ENCODE measurements around the gene HSPB2. TPM values are rescaled to one million over a fixed set of nuclear protein-coding genes. Genes with fewer than 3 reads are reported as not detected.

The HSPB2 gene, protein sequence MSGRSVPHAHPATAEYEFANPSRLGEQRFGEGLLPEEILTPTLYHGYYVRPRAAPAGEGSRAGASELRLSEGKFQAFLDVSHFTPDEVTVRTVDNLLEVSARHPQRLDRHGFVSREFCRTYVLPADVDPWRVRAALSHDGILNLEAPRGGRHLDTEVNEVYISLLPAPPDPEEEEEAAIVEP
- total RNA-seq (2021; ENCODE audit: unreplicated experiment): not detected
- polyA plus RNA-seq (2012): 0.09 and 0.11 TPM in 2 replicates
- Bru-seq, nascent RNA: percentile 22 among the genes with signal in this experiment
- BruChase-seq, experiment 1, labeled RNA remaining after a 6-hour chase: percentile 42 among the genes with signal in this experiment
- BruChase-seq, experiment 2, labeled RNA remaining after a 2-hour chase: percentile 44 among the genes with signal in this experiment
- long read RNA-seq: 0 reads

DNA sequence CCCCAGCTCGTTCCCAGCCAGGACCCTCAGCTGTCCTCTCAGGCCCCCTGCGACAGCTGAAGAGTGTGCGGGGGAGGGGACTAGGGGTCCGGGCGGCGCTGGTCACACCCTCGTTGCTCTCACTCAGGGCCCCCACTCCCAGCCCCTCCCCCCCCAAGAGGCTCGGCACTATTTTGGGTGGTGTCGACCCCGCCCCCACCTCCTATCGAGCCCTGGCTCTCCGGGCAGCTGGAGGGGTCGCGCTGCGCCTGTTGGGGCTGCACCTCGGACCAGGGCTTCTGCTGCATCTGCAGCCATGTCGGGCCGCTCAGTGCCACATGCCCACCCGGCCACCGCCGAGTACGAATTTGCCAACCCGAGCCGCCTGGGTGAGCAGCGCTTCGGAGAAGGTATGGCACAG is at the start of gene HSPB2:
HSPB2 (plus strand) TSS at position 200 of the 400 bp plus-strand sequence; CDS start at position 296, 96 bp downstream.
- H3K9me2 ChIP-seq (ENCODE audit: insufficient read depth): no peaks in the 10 kb centered on the region
- BruUV-seq (replicated peaks): no TSS peak
- H2AFZ ChIP-seq (ENCODE audit: low read depth, low read length, poor library complexity, severe bottlenecking): no peak within 1 kb of the TSS
- no peaks in the 10 kb centered on the region for H3K9me3 ChIP-seq (ENCODE audit: control insufficient read depth in 1 of 2, insufficient read depth in 1 of 2, low read depth in 1 of 2, low read length in 2 of 2)
- H3K4me2 ChIP-seq (ENCODE audit: low read length): no peak within 1 kb of the TSS
- no peaks in the 10 kb centered on the region for H3K36me3 ChIP-seq (ENCODE audit: control insufficient read depth in 1 of 2, insufficient read depth in 2 of 2, low read length in 2 of 2)
- TF ChIP-seq EZH2 (IDR thresholded peaks at IDR 0.05): no peak
- TF ChIP-seq, protein P1, sequence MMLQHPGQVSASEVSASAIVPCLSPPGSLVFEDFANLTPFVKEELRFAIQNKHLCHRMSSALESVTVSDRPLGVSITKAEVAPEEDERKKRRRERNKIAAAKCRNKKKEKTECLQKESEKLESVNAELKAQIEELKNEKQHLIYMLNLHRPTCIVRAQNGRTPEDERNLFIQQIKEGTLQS (IDR thresholded peaks at IDR 0.05): no peak
- TF ChIP-seq SRF (IDR thresholded peaks at IDR 0.05; ENCODE audit: low read depth): no peak
- TF ChIP-seq EGR1 (IDR thresholded peaks at IDR 0.05; ENCODE audit: low read depth): no peak
- no peak for TF ChIP-seq RAD21 (IDR thresholded peaks at IDR 0.05; ENCODE audit: low read depth)
- no peak for TF ChIP-seq POLR2AphosphoS5 (IDR thresholded peaks at IDR 0.05; ENCODE audit: low read depth, low read length)
- TF ChIP-seq YY1 (IDR thresholded peaks at IDR 0.05; ENCODE audit: extremely low read depth, insufficient replicate concordance, low read depth, low read length): no peak
- no peak for TF ChIP-seq TCF7L2 (IDR thresholded peaks at IDR 0.05; ENCODE audit: borderline replicate concordance, extremely low read depth, insufficient read depth, insufficient read length)
- TF ChIP-seq, protein P2, sequence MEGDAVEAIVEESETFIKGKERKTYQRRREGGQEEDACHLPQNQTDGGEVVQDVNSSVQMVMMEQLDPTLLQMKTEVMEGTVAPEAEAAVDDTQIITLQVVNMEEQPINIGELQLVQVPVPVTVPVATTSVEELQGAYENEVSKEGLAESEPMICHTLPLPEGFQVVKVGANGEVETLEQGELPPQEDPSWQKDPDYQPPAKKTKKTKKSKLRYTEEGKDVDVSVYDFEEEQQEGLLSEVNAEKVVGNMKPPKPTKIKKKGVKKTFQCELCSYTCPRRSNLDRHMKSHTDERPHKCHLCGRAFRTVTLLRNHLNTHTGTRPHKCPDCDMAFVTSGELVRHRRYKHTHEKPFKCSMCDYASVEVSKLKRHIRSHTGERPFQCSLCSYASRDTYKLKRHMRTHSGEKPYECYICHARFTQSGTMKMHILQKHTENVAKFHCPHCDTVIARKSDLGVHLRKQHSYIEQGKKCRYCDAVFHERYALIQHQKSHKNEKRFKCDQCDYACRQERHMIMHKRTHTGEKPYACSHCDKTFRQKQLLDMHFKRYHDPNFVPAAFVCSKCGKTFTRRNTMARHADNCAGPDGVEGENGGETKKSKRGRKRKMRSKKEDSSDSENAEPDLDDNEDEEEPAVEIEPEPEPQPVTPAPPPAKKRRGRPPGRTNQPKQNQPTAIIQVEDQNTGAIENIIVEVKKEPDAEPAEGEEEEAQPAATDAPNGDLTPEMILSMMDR (IDR thresholded peaks at IDR 0.05 in 2 of 3, conservative IDR thresholded peaks at IDR 0.05 in 1 of 3; ENCODE audit: borderline replicate concordance in 1 of 3, insufficient read depth in 1 of 3, low read depth in 2 of 3, low read length in 2 of 3): no peak
- no peak for TF ChIP-seq ELF1 (IDR thresholded peaks at IDR 0.05; ENCODE audit: borderline replicate concordance, low read depth)
- TF ChIP-seq FOSL1 (IDR thresholded peaks at IDR 0.05; ENCODE audit: low read depth): no peak
- TF ChIP-seq SIN3A (IDR thresholded peaks at IDR 0.05; ENCODE audit: low read depth): no peak
- TF ChIP-seq, protein P3, sequence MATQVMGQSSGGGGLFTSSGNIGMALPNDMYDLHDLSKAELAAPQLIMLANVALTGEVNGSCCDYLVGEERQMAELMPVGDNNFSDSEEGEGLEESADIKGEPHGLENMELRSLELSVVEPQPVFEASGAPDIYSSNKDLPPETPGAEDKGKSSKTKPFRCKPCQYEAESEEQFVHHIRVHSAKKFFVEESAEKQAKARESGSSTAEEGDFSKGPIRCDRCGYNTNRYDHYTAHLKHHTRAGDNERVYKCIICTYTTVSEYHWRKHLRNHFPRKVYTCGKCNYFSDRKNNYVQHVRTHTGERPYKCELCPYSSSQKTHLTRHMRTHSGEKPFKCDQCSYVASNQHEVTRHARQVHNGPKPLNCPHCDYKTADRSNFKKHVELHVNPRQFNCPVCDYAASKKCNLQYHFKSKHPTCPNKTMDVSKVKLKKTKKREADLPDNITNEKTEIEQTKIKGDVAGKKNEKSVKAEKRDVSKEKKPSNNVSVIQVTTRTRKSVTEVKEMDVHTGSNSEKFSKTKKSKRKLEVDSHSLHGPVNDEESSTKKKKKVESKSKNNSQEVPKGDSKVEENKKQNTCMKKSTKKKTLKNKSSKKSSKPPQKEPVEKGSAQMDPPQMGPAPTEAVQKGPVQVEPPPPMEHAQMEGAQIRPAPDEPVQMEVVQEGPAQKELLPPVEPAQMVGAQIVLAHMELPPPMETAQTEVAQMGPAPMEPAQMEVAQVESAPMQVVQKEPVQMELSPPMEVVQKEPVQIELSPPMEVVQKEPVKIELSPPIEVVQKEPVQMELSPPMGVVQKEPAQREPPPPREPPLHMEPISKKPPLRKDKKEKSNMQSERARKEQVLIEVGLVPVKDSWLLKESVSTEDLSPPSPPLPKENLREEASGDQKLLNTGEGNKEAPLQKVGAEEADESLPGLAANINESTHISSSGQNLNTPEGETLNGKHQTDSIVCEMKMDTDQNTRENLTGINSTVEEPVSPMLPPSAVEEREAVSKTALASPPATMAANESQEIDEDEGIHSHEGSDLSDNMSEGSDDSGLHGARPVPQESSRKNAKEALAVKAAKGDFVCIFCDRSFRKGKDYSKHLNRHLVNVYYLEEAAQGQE (IDR thresholded peaks at IDR 0.05; ENCODE audit: low read depth): no peak
- no peak for TF ChIP-seq JUND (IDR thresholded peaks at IDR 0.05)
- TF ChIP-seq CEBPB (IDR thresholded peaks at IDR 0.05; ENCODE audit: low read depth): no peak
- POLR2A ChIA-PET: no interaction called here
- intact Hi-C loops (cut with micrococcal nuclease): no loop called here
- RAD21 ChIA-PET (ENCODE audit: low non-redundant PET in 1 of 2, low total read pairs in 2 of 2, uncharacterized antibody in 2 of 2, unreplicated experiment in 2 of 2): no interaction called here
- no peak within 1 kb of the TSS for H3K27ac ChIP-seq (ENCODE audit: low read depth, low read length)
- H3K4me1 ChIP-seq (ENCODE audit: control insufficient read depth in 1 of 2, insufficient read depth in 2 of 2, low read length in 2 of 2): no peaks in the 10 kb centered on the region; a peak in 1 of 4 replicates
- H3K27me3 ChIP-seq (ENCODE audit: insufficient read depth, low read length): peaks cover 12% of the 10 kb centered on the region; the same call in 1 of the 2 replicates
- no peaks in the 10 kb centered on the region for H4K20me1 ChIP-seq (ENCODE audit: insufficient read depth)
- H3K4me3 ChIP-seq (replicated peaks in 1 of 2; ENCODE audit: low read depth in 1 of 2, low read length in 2 of 2): no peak within 1 kb of the TSS
- CTCF ChIA-PET: no interaction called here
- H3K79me2 ChIP-seq (ENCODE audit: insufficient read depth, low read length): no peaks in the 10 kb centered on the region
- DNase-seq (ENCODE audit: low read depth, low spot score) (no peak), ATAC-seq (no peak)
- H3K9ac ChIP-seq (ENCODE audit: low read length): no peak within 1 kb of the TSS
